Measurements from ENCODE around the gene CTXN3.

CTXN3 gene

DNA sequence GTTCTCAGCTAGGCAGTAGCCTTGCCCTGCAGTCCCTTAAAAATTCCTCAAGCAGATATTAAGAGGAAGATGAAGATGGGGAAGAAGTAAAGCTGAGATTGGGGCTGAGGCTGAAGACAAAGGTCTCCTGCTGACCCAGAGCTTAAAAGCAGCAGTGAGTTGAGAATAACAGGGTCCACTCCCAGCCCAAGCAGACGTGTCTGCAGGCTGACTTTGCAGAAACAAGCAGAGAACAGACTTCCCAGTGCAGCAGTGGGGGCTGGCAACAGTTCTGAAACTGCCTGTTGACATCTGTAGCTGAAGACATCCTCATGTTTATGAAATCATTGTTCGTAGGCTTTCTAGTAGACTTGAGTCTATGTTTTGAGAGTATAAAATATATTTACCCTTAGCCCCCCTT lies 1.1 kb downstream of the CTXN3 start:
- TF ChIP-seq, protein P1, sequence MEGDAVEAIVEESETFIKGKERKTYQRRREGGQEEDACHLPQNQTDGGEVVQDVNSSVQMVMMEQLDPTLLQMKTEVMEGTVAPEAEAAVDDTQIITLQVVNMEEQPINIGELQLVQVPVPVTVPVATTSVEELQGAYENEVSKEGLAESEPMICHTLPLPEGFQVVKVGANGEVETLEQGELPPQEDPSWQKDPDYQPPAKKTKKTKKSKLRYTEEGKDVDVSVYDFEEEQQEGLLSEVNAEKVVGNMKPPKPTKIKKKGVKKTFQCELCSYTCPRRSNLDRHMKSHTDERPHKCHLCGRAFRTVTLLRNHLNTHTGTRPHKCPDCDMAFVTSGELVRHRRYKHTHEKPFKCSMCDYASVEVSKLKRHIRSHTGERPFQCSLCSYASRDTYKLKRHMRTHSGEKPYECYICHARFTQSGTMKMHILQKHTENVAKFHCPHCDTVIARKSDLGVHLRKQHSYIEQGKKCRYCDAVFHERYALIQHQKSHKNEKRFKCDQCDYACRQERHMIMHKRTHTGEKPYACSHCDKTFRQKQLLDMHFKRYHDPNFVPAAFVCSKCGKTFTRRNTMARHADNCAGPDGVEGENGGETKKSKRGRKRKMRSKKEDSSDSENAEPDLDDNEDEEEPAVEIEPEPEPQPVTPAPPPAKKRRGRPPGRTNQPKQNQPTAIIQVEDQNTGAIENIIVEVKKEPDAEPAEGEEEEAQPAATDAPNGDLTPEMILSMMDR (IDR thresholded peaks at IDR 0.05) = no peak
- TF ChIP-seq ZFX (IDR thresholded peaks at IDR 0.05; ENCODE audit: borderline replicate concordance) = no peak
- H3K27ac ChIP-seq = no peak overlapping the region

DNA sequence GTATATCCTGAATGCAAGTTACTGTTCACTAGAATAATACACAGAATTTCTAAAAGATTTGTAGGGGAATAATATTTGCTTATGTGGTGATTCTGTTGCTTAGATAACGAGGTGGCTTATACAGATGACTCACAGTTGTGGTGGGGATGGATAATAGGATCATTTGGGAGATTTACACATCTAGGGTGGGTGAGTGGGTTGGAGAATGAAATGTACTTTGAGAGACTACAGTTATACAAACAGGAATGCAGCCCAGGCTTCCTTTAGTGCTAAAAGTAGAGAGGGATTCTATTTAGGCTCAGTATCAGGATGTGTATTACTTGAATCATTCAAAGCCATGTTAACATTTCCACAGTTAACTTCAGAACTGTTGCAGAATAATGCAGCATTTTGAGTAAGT lies 1.8 kb downstream of the CTXN3 start:
- no peak overlapping the region for H3K27ac ChIP-seq
- TF ChIP-seq, protein P1 (IDR thresholded peaks at IDR 0.05) = no peak

DNA sequence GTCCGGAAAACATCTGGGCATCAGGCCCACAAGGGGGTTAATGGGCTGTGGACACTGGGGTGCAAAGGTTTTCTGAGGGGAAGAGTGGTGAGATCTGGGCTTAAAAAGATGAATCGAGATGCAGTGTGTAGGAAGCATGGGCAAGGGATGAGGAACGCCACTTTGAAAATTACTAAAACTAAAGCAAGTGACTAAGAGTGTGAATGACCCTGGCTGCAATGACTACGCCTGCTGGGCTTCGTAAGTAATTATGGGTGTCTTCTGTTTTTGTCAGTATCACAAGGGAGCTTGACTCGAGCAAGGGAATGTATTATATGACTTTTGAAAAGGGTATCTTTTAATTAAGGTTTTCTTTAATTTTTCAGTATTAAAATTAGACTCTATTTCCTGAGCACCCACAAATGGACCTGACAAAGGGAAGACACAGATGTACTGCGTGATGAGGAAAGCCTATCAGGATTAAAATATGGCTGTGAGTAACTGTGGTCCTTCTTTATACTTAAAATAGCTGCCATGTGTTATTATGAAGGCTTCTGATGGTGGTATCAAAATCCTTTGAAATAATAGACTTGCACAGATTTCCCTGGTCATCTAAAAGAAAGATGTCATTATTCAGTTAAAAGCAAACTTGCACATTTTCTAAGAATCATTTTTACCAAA lies 4.2 kb downstream of the CTXN3 start:
- H3K27ac ChIP-seq = no peak overlapping the region
- TF ChIP-seq, protein P1 (IDR thresholded peaks at IDR 0.05) = no peak
- no peak for TF ChIP-seq ZFX (IDR thresholded peaks at IDR 0.05; ENCODE audit: borderline replicate concordance)

DNA sequence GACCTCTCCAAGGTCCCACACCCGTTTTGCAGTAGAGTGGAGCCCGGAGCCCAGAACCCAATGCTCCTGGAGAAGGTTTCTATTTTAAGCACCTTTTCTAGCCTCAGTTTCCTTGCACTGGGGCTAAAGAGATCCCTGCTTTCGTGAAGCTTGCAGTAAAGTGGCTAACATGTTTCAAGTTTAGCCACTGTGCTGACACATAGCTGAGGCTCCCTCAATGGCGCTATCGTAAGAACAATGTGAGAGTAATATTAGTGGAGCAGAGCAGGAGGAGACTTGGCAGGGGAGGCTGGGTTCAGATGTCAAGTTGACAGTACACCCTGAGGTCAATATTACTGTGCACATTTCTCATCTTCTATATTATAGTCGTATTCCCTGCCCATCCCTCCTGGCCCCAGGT lies 7.9 kb downstream of the CTXN3 start:
- TF ChIP-seq ZFX (IDR thresholded peaks at IDR 0.05; ENCODE audit: borderline replicate concordance) = no peak
- TF ChIP-seq, protein P1 (IDR thresholded peaks at IDR 0.05) = no peak
- H3K27ac ChIP-seq = no peak overlapping the region

DNA sequence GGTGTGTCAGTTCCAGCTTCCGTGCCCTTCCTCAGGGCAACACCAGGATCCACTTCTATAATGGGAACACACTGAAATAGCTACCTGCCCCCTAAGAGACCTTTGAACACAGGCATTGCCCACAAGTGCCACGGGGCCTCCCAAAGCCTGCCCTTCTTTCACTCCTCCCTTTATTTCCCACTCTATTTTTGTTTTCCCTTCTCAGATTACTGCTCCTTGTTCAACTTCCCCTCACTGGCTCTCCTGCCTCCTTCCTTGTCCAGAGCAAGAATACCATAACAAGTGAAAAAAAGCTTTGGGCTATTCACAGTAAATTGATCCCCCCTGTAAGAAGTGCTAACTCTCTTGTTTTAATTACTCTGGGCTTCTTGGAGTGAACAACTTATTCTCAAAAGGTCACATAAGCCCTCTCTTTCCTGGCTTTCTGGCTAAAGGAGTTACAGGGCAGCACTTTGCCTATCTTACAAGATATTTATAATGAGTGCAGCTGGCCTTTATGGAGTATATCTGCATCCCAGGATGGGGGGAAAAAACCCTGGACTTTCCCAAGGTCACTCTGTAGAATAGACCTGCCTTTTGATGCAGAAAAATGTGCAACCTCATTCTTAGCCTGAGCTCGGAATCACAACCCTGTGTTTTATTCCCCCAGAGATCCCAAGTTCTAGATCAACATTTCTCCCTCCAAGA lies 11.3 kb downstream of the CTXN3 start:
- TF ChIP-seq ZFX (IDR thresholded peaks at IDR 0.05; ENCODE audit: borderline replicate concordance) = no peak
- TF ChIP-seq, protein P1 (IDR thresholded peaks at IDR 0.05) = no peak
- no peak overlapping the region for H3K27ac ChIP-seq

DNA sequence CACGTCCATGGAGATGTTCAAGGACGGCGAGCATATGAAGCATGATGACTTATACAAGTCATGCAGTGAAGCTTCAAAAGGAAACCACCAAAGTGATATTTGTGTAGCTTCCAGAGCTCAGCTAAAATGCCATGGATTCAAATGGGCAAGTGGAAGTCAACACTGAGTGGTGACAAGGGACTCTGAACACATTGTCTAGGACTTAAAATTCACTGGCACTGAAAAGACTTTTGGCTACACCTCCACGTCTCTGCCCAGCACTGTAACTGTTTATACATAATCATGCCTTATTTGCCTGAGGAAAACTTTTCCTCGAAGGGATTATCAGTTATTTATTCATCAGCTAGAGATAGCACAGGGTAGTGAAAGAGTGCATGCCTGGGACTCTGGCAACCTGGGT lies 15.2 kb downstream of the CTXN3 start:
- H3K27ac ChIP-seq = no peak overlapping the region
- TF ChIP-seq ZFX (IDR thresholded peaks at IDR 0.05; ENCODE audit: borderline replicate concordance) = no peak

DNA sequence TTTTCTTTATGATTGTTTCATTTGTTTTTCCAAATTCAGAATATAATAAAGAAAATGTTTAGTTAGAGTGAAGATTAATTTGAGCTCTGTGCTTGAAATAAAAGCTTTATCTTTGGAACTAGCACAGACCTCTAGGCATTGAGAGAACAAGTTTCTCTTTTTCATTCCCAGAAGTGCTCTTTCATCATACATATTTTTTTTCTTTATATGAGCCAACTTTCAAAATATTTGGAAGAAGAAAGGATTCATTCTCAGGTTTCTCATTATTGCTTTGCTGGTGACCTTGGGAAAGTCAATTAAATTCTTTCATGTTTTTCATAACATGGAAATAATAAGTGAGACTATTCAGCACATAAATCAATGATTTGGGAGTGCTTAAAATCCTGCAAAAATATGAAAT lies 16.8 kb downstream of the CTXN3 start:
- no peak for TF ChIP-seq ZFX (IDR thresholded peaks at IDR 0.05; ENCODE audit: borderline replicate concordance)
- TF ChIP-seq, protein P1 (IDR thresholded peaks at IDR 0.05) = no peak
- no peak overlapping the region for H3K27ac ChIP-seq
